ENCODE measurements around the gene ARID3B.
"Not testable (repeated sequence)": the region's sequence is repeated elsewhere in the genome, so short reads cannot be mapped to it uniquely, and the experiment has no call there.

Gene ARID3B

DNA sequence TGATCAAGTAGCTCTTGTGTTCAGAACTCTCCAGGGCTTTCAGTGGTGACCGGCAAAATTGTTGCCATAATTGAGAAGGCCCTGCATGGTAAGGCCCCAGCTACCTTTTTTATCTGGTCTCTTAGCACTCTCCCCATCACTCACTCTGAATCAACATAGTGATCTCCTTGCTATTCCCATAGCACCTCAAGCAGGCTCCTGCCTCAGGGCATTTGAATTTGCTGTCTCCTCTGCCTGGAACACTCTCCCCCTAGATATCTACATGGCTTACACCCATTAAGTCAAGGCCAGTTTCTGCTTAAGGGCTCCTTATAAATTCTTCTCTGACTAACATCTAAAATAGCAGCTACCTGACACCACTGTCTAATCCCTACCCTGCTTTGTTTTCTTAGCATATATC lies 3.3 kb upstream of the ARID3B start:
- FAIRE-seq = no peak

DNA sequence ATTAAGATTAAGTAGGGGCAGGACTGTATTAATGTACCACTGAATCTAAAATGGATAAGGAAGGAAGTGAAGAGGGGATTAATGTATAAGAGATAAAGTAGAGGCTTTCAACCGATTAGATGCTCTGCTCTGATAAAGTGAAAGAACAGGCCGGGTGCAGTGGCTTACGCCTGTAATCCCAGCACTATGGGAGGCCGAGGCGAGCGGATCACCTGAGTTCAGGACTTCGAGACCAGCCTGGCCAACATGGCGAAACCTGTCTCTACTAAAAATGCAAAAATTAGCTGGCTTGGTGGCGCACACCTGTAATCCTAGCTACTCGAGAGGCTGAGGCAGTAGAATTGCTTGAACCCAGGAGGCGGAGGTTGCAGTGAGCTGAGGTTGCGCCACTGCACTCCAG lies 1.5 kb upstream of the ARID3B start:
- FAIRE-seq = not testable (repeated sequence)

- FAIRE-seq = no peak
These were observed 759 bp upstream of the ARID3B start for GRCh38 chr15:74540161-74540760.

GRCh38 chr15:74541494-74542165 lies 610 bp downstream of the ARID3B start:
- no peak for FAIRE-seq

DNA sequence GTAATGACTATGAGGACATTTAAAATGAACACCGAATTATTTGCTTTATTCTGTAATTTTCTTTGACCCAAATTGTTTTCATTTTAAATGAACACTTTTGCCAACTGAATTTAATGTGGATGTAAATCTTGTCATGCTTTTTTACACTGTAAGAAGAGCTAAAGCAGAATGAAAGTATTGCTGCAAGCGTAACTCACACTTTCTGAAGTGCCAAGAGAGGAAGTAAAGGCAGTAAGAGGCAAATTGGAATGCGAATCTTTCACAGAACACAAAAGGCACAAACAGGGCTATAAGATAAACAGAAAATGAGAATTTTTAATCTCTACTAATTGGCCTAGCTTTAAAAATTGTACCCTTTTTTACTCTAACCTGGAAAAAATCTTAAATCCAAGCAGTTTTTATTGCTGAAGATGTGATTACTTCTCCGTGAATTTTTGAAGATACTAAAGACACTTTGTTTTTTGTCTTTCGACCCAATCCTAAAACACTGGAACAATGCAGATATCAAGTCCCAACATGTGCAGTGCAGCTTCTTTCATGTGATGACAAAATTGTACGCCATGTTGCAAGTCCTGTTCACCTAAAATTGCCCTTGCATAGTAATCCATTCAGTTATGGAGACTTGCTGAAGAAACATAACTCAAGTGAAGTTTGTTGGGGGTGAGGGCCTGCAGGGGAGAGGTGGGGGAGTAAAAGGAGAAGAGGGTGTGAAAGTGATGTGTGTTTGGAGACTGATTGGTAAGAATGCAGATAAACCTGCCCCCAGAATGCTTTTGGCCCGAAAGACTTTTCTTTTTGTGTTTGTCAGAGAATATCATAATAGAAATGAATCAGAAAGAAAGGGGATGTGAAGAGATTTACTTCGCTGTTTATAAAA lies 1.4 kb downstream of the ARID3B start:
- FAIRE-seq = no peak

- no peak for FAIRE-seq
These were observed 2.0 kb downstream of the ARID3B start for GRCh38 chr15:74543043-74543422.

DNA sequence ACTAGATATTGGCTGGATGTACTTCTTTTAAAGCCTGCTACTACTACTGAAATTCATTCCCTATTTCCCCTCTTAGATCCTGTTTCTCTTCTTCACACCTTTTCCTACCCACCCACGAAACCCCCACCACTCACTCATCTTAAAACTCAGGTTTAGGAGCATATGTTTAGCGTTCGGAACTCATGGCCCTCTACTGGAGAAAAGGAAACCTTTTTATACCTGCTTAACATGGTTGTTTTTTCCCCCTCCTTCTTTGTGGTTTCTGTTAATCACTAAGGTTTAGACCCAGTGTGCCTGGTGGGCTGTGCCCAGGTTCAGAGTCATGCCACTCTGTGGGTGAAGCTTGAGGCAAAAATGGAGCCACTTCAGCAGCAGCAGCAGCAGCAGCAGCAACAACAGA lies 2.6 kb downstream of the ARID3B start:
- FAIRE-seq = no peak

DNA sequence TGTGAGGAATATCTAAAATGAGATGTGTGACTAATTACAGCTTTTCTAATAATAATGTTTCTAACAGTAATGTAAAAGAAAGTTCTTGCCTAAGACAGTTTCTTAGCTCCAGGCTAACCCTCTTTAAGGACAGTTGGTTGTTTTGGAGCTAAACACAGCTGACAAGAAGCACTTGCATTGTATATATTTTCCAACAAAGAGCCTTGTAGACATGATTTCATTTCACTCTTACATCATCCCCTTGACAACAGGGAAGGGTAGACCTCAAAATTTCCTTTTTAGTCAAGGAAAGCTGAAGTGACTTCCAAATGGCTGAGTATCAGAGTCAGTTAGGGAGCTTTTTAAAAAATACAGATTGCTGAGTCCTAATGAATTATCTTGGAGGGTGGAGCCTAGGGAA lies 4.1 kb downstream of the ARID3B start:
- FAIRE-seq = no peak

DNA sequence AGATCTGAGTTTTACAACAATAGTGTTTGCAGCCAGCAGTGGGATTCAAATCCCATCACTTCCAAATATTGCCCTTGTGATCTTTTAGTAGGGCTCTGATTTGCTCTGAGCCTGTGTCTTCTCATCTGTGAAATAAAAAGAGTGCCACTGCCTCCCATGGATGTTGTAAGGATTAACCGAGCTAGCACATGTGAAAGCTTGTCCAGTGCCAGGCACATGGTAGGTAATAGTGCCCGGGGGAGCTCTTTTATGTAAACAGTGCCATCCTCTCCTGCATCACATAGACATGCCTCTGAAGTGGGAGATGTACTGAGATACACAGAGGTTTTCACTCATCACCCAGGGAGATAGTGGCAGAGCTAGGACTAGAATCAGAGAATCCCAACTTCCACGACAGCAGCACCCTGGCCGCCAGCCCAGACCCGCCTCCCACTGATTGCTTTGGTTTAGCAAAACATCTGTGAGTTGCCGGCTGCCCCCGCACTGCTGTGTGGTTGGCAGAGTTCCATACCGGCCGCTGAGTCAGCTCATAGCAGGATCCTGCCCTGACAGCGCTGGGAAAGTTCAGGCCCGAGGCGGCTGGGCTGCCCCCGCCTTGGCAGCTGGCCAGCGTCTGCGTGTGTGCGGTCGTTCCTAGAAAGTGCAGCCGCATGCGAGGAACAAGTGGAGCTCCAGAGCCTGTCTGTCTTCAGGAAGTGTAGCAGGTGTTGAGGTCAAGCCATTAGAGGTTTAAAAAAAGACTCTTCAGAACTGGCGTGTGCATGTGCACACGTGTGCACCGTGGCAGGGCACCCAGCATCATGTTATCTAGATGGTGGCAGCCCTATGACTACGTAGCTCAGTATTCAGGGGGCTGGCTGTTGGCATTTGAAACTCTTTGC lies 5.0 kb downstream of the ARID3B start:
- no peak for FAIRE-seq

- no peak for FAIRE-seq
These were observed 6.6 kb downstream of the ARID3B start for GRCh38 chr15:74547616-74548015.

DNA sequence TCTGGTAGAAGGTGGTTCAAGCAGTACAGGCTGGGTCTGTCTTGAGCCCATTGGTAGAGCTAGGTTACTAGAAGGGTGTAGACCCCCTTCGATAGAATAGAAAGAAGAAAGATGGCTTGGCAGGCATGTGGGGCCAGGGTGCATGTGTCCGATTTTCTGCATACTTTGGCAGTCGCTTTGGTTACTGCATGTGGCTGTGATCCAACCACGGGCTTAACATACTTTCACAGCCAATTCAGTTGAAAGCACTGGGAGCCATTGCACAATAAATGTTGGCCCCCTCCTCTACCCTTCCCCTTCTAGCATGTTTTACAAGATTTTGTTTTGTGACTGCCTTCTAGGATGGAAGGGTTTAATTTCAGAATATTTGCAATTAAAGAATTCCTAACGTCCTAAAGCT lies 7.2 kb downstream of the ARID3B start:
- no peak for FAIRE-seq

DNA sequence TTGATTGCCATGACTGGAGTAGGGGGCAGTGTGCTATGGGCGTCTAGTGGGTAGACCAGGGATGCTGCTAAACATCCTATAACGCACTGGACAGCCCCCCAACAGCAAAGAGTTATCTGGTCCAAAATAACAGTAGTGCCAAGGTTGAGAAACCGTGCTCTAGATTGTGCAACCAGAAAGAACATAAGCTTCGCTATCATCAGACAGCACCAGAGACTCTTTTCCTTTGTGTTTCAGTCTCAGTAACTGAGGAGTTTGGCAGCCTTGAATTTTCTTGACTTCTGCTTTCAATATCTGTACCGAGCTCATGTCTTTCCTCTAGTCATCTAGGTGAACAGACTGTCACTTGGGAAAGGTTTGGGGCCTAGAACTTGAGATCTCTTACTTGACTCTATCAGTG lies 8.8 kb downstream of the ARID3B start:
- FAIRE-seq = no peak

DNA sequence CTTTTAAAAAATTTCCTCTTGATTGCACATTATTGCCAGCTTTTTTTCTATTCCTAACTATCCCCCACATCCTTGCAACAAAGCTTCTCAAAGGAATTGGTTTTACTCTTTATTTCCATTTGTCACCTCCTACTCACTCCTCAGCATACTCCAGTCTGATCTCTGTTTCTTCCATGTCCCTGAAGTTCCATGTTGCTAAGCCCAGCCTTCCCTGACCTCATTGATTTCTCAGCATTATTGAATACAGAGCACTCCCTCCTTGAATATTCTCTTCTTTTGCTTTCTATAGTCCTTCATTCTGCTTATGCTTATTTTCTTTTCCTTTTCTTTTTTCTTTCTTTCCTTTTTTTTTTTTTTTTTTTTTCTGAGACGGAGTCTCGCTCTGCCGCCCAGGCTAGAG lies 10.7 kb downstream of the ARID3B start:
- no peak for FAIRE-seq

- no peak for FAIRE-seq
These were observed 11.9 kb downstream of the ARID3B start for GRCh38 chr15:74552773-74553441.

- no peak for FAIRE-seq
These were observed 14.2 kb downstream of the ARID3B start for GRCh38 chr15:74555192-74555591.

DNA sequence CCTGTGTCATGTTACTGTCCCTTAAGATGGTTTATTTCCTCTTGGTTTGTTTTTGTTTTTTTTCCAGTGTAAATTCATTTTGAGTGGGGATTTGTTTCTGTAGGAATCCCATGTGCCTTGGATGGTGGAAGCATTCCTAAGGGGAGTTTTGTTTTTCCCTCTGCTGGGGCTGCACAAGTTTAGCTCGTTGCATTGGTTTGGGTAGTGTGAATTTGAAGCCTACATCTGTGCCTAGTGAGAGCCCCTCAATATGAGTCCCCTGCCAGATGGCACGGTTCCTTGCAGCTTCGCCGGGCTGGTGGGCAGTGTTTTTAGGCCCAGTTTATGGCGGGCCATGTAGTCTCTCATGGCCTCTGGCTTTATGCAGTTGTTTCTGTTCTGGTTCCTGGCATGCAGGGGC lies 17.7 kb downstream of the ARID3B start:
- no peak for FAIRE-seq

DNA sequence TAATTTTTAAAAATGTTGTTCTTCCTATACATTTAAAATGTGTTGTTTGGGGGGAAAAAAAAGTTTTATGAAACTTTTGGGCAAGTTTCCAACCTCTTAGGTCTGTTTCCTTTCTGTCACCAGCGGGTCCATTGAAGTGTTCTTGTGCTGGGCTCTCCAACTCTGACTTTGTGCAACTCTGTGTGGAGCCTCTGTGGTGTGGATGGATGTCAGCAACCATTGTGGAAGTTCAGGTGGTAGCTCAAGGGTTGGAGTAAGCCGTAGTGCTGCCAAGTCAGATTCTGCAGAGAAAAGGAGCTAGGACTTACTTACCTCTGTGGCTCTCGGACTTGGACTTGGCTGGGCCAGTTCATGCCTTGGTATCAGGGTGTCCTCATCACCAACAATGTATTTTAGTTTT lies 22.4 kb downstream of the ARID3B start:
- no peak for FAIRE-seq

DNA sequence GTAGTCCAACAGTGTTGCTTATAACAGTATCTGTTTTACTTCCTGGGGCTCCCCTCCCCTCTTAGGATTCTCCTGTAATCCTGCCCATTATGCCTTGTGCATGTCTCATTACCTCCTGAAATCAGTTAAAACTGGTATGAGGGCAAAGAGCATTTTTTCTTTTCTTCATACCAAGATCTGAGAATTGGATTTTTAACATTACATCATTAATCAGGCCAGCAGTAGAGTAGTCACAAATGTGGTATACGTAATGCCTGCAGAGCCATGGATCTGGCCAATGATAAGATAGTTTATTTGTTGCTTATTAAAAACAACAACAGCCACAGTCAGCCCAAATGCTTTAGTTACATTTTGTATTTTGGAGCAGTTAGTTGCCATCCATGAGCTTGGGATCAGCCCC lies 23.2 kb downstream of the ARID3B start:
- no peak for FAIRE-seq

- FAIRE-seq = no peak
These were observed 24.5 kb downstream of the ARID3B start for GRCh38 chr15:74565381-74566085.

GRCh38 chr15:74568594-74568993 lies 27.6 kb downstream of the ARID3B start:
- FAIRE-seq = no peak

DNA sequence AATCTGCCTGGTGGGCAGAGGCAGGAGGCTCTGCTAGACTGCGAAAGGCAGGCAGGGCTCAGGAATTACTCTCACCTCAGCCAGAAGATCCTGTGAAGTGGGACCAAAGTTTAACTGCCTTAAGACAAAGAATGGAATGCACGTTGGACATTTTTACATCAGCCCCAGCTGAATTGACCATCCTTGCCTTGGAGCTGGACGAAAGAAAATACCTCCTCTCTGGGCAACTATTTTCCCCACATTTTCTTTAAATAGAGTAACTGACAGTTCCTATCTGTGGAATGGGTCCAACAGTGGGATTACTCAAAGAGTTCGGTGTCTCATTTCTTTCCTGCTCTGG lies 28.7 kb downstream of the ARID3B start:
- no peak for FAIRE-seq

GRCh38 chr15:74571191-74571590 lies 30.2 kb downstream of the ARID3B start:
- FAIRE-seq = no peak
